Measurements from ENCODE around the gene TP53BP1. TPM values are rescaled to one million over a fixed set of nuclear protein-coding genes. Genes with fewer than 3 reads are reported as not detected.

The TP53BP1 gene
- total and polyA plus RNA-seq, 4 donors: 2.7 to 12.0 (median 7.3) TPM

DNA sequence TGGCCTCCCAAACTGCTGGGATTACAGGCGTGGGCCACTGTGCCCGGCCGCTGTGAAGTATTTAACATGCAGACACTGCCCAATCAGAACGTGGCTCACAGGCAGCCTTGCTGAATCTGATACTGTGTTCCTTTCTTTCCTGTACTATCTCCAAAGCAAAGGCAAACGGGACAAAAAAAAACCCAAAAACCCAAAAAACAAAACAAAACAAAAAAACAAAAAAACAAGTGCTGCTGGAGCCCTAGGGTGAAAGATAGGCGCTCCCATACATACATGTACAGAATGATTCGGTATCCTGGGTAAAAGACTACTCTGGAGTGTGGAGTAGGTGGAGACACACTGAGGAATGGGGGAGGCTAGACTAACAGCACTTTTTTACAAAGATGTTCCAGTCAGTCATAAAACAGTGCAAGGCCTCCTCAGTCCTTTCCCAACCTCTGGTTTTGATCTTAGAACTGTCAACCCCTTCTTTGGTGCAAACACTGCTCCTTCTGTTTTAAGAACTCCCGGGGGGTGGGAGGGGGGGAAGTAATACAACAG lies 16.8 kb upstream of the TP53BP1 start:
- Histone ChIP-seq H3K36me3 (ENCODE audit: control insufficient read depth in 4 of 4, insufficient read depth in 3 of 4, low read depth in 1 of 4, low read length in 3 of 4) (no peaks in the 10 kb centered on the region), H3K9me3 (ENCODE audit: control insufficient read depth in 4 of 4, low read length in 3 of 4) (no peaks in the 10 kb centered on the region), H3K9ac (ENCODE audit: low read depth in 1 of 2, low read length in 2 of 2) (no peak overlapping the region), H3K4me3 (ENCODE audit: low read depth in 1 of 3, low read length in 3 of 3) (no peak overlapping the region), H3K27ac (ENCODE audit: low read depth in 1 of 2, low read length in 2 of 2) (no peak overlapping the region), H3K4me1 (ENCODE audit: control insufficient read depth in 4 of 4, insufficient read depth in 4 of 4, low read length in 3 of 4) (peaks cover 5 to 15% (median 10%) of the 10 kb centered on the region in 4 donors), H3K27me3 (ENCODE audit: control insufficient read depth in 4 of 4, insufficient read depth in 4 of 4, low read length in 3 of 4) (peaks cover 0 to 9% (median 0%) of the 10 kb centered on the region in 4 donors)
- TF ChIP-seq RAD21 (IDR thresholded peaks at IDR 0.05) (no peak), TAF1 (conservative IDR thresholded peaks at IDR 0.05) (no peak), EGR1 (IDR thresholded peaks at IDR 0.05; ENCODE audit: low read depth in 2 of 2) (no peak), RXRA (IDR thresholded peaks at IDR 0.05) (no peak), FOXA1 (IDR thresholded peaks at IDR 0.05) (no peak), GABPA (IDR thresholded peaks at IDR 0.05 in 1 of 2, conservative IDR thresholded peaks at IDR 0.05 in 1 of 2) (no peak), HNF4A (conservative IDR thresholded peaks at IDR 0.05) (no peak), YY1 (IDR thresholded peaks at IDR 0.05) (no peak), JUND (IDR thresholded peaks at IDR 0.05) (no peak), ZBTB33 (IDR thresholded peaks at IDR 0.05) (no peak), NR2F2 (IDR thresholded peaks at IDR 0.05) (no peak), ATF3 (IDR thresholded peaks at IDR 0.05) (no peak), HNF4G (IDR thresholded peaks at IDR 0.05) (no peak), FOXA2 (IDR thresholded peaks at IDR 0.05) (no peak)
- TF ChIP-seq, protein P1, sequence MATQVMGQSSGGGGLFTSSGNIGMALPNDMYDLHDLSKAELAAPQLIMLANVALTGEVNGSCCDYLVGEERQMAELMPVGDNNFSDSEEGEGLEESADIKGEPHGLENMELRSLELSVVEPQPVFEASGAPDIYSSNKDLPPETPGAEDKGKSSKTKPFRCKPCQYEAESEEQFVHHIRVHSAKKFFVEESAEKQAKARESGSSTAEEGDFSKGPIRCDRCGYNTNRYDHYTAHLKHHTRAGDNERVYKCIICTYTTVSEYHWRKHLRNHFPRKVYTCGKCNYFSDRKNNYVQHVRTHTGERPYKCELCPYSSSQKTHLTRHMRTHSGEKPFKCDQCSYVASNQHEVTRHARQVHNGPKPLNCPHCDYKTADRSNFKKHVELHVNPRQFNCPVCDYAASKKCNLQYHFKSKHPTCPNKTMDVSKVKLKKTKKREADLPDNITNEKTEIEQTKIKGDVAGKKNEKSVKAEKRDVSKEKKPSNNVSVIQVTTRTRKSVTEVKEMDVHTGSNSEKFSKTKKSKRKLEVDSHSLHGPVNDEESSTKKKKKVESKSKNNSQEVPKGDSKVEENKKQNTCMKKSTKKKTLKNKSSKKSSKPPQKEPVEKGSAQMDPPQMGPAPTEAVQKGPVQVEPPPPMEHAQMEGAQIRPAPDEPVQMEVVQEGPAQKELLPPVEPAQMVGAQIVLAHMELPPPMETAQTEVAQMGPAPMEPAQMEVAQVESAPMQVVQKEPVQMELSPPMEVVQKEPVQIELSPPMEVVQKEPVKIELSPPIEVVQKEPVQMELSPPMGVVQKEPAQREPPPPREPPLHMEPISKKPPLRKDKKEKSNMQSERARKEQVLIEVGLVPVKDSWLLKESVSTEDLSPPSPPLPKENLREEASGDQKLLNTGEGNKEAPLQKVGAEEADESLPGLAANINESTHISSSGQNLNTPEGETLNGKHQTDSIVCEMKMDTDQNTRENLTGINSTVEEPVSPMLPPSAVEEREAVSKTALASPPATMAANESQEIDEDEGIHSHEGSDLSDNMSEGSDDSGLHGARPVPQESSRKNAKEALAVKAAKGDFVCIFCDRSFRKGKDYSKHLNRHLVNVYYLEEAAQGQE (IDR thresholded peaks at IDR 0.05): no peak
- TF ChIP-seq, protein P2, sequence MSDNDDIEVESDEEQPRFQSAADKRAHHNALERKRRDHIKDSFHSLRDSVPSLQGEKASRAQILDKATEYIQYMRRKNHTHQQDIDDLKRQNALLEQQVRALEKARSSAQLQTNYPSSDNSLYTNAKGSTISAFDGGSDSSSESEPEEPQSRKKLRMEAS (IDR thresholded peaks at IDR 0.05): no peak
- TF ChIP-seq, protein P3, sequence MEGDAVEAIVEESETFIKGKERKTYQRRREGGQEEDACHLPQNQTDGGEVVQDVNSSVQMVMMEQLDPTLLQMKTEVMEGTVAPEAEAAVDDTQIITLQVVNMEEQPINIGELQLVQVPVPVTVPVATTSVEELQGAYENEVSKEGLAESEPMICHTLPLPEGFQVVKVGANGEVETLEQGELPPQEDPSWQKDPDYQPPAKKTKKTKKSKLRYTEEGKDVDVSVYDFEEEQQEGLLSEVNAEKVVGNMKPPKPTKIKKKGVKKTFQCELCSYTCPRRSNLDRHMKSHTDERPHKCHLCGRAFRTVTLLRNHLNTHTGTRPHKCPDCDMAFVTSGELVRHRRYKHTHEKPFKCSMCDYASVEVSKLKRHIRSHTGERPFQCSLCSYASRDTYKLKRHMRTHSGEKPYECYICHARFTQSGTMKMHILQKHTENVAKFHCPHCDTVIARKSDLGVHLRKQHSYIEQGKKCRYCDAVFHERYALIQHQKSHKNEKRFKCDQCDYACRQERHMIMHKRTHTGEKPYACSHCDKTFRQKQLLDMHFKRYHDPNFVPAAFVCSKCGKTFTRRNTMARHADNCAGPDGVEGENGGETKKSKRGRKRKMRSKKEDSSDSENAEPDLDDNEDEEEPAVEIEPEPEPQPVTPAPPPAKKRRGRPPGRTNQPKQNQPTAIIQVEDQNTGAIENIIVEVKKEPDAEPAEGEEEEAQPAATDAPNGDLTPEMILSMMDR (IDR thresholded peaks at IDR 0.05; ENCODE audit: low read depth, low read length, missing input control): no peak
- no peak for DNase-seq (ENCODE audit: low spot score)
- WGBS: 67% methylated on average over 8 of the region's 8 CpGs
